D721Med (cell line): ENCODE results near the gene COL9A3.

ENCODE experiments used
- DNase-seq: peaks from one replicate; pipeline ENCODE4 v3.0.0; 2011; ENCODE audit warnings: low spot score; ENCODE audit not compliant: insufficient read length
- FAIRE-seq: peaks from 2 replicates; lab custom pipeline; 2011; peaks lifted over from hg19 to GRCh38; lab: Jason Lieb, UNC
- TF ChIP-seq, protein P1 (sequence below): IDR thresholded peaks from 2 replicates; pipeline ENCODE4 v1.5.1; 2012; ENCODE audit warnings: mild to moderate bottlenecking, control low read depth; ENCODE audit not compliant: insufficient read depth; ENCODE audit errors: missing control alignments

Gene COL9A3

DNA sequence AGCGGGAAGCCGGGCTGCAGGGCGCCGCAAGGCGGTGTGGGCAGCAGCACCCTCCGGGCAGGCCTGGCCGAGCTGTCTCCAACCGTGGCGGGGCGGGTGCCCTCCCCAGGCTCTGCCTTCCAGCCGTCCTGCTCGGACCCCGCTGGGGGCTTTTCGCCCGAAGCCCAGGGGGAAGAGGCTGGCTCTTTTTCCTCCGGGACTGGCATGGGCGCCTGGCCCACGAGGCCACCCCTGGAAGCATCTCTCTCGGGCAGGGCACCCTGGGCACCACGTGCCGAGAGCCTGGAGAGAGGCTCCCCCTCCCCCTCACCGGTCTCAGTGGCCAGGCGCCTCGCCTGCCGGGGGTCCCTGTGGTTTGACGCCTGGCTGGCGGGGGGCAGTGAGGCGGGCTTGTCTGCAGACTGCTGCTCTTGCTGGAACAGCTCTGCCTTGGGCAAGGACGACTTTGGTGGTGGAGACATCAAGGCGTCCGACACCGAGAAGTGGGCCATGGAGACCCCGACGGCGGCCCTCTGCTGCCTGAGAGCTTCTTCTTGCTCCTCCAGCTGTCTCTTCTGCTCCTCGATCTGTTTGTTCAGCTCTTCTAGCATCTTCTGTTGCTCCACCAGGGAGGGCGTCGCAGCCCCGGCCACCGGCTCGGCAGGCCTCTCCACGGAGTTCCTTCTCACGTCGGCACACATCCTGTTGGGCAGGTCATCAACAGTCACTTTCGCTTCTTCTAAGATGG lies 64.2 kb downstream of the COL9A3 start:
- FAIRE-seq: no peak
- DNase-seq: no peak
- TF ChIP-seq, protein P1, sequence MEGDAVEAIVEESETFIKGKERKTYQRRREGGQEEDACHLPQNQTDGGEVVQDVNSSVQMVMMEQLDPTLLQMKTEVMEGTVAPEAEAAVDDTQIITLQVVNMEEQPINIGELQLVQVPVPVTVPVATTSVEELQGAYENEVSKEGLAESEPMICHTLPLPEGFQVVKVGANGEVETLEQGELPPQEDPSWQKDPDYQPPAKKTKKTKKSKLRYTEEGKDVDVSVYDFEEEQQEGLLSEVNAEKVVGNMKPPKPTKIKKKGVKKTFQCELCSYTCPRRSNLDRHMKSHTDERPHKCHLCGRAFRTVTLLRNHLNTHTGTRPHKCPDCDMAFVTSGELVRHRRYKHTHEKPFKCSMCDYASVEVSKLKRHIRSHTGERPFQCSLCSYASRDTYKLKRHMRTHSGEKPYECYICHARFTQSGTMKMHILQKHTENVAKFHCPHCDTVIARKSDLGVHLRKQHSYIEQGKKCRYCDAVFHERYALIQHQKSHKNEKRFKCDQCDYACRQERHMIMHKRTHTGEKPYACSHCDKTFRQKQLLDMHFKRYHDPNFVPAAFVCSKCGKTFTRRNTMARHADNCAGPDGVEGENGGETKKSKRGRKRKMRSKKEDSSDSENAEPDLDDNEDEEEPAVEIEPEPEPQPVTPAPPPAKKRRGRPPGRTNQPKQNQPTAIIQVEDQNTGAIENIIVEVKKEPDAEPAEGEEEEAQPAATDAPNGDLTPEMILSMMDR: no peak

- TF ChIP-seq, protein P1: no peak
- FAIRE-seq (no peak), DNase-seq (no peak)
Measured at GRCh38 chr20:62881662-62882395, 65.0 kb downstream of the COL9A3 start.

- FAIRE-seq: no peak
- TF ChIP-seq, protein P1: no peak
Measured at GRCh38 chr20:62882426-62882825, 65.6 kb downstream of the COL9A3 start.

DNA sequence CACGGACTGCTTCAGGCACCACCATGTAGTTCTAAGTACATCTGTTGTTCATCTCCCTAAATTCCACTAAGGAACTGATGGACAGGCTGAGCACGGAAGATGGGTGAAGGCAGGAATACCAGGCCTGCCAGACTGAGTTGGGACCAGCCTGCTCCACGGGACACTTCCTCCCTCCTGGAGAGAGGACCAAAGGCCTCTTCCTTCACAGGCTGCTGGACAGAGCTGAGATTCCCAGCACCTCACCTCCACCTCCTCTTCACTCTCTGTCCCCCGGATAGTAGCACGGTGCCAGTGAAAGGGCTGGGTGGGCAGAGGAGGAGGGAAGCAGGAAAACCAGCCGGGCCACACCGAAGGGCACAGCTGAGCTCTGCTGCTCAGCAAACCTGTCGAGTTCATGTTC lies 67.7 kb downstream of the COL9A3 start:
- FAIRE-seq (no peak), DNase-seq (no peak)
- TF ChIP-seq, protein P1: no peak

More at GRCh38 chr20:62882426-62882825, 65.6 kb downstream of the COL9A3 start:
- DNase-seq: no peak

- DNase-seq (no peak), FAIRE-seq (no peak)
- TF ChIP-seq, protein P1: no peak
Measured at GRCh38 chr20:62885046-62885895, 68.4 kb downstream of the COL9A3 start.

DNA sequence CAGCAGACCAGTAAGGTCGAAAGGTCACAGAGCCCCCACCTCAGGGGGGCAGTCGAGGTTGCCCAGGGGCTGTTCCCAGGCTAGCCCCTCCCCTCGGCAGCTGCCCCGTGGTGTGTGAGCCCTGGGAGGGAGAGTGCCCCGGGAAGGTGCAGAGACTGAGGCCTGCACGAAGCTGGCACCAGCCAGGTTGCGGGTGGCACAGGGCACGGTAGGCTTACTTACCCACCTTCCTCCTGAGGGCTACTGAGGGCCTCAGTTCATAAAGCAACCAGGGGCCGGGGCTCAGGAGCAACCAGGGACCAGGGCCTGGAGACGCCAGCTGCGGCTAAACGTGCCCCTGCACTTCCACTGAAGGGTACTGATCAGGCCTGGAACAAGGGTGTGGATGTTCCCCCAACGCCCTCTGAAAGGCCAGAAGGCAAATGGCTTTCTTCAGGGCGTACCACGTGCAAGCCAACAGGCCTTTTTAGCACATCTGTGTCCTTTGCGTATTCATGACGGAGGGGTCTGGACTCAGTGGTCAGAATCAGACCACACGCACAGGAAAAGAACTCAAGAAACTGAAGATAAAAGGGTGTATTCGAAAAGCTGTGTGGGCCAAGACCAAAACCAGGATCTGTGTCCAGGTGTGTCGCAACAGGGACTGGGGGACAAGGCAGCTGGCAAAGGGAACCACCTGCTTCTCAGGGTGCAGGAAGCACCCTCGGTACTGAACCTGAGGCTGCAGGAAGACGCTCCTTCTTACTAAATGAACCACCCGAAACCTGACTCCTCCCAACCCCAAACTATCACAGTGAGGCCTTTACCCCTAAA lies 69.3 kb downstream of the COL9A3 start:
- TF ChIP-seq, protein P1: no peak
- FAIRE-seq: no peak
- DNase-seq: no peak
